Epithelial cell of proximal tubule (primary cell): ENCODE measurements around the gene NDST1. TPM values are rescaled to one million over a fixed set of nuclear protein-coding genes. Genes with fewer than 3 reads are reported as not detected.

Experiments
- DNase-seq: peaks from one replicate; pipeline ENCODE4 v3.0.0-alpha.2; 2011; ENCODE audit warnings: low read depth
- H3K4me3 ChIP-seq: 2 replicates; pipeline ENCODE4 v1.5.1; 2011; ENCODE audit warnings: low read depth, mild to moderate bottlenecking, low read length
- CTCF ChIP-seq: conservative IDR thresholded peaks from 2 replicates; pipeline ENCODE4 v1.5.1; 2012; ENCODE audit warnings: low read depth, mild to moderate bottlenecking, low read length
- total RNA-seq: library from RNA; depleted of rRNA; stranded (reverse); fragments of >200 nt; gene quantifications from 2 replicates; pipeline ENCODE4 v1.2.3, GENCODE V29; 2015

NDST1 gene
- total RNA-seq, 1 donor from 2014 or later: 65.4 TPM

GRCh38 chr5:150573867-150574817, 66.2 kb downstream of the NDST1 start:
- no peak for DNase-seq
- no peak overlapping the region for H3K4me3 ChIP-seq
- peak; percentile 24 for TF ChIP-seq CTCF

GRCh38 chr5:150574818-150575547, 67.1 kb downstream of the NDST1 start:
- no peak overlapping the region for H3K4me3 ChIP-seq
- no peak for DNase-seq
- TF ChIP-seq CTCF: no peak

GRCh38 chr5:150575745-150576448, 68.0 kb downstream of the NDST1 start:
- no peak overlapping the region for H3K4me3 ChIP-seq
- DNase-seq: no peak
- TF ChIP-seq CTCF: no peak

- no peak for DNase-seq
- no peak overlapping the region for H3K4me3 ChIP-seq
- no peak for TF ChIP-seq CTCF
Measured at GRCh38 chr5:150576449-150576949, 68.6 kb downstream of the NDST1 start.

- DNase-seq: no peak
- no peak overlapping the region for H3K4me3 ChIP-seq
- no peak for TF ChIP-seq CTCF
Measured at GRCh38 chr5:150577378-150578139, 69.6 kb downstream of the NDST1 start.
